IPS-18c (cell line): ENCODE data around the gene GPR152.

ENCODE experiments used
- H3K4me3 ChIP-seq: 2 replicates; pipeline ENCODE4 v1.7.0; 2013; ENCODE audit warnings: low read depth, mild to moderate bottlenecking, low read length, moderate library complexity; ENCODE audit not compliant: insufficient read depth
- H3K9me3 ChIP-seq: one replicate; pipeline ENCODE4 v1.6.1; 2013; ENCODE audit warnings: mild to moderate bottlenecking, low read length, moderate library complexity; ENCODE audit not compliant: control insufficient read depth, insufficient read depth

The GPR152 gene

GRCh38 chr11:67452141-67452952 is at the start of gene GPR152:
TSS of gene GPR152 (minus strand) at chr11:67452729. CDS start at chr11:67452724, 5 bp downstream.
- no peaks in the 10 kb centered on the region for H3K9me3 ChIP-seq
- no peak within 1 kb of the TSS for H3K4me3 ChIP-seq

- Histone ChIP-seq H3K4me3 (no peak overlapping the region), H3K9me3 (no peaks in the 10 kb centered on the region)
Observed at GRCh38 chr11:67501854-67502253, 49.3 kb upstream of the GPR152 start.

GRCh38 chr11:67500831-67501715 is 48.5 kb upstream of the GPR152 start:
- no peaks in the 10 kb centered on the region for H3K9me3 ChIP-seq
- no peak overlapping the region for H3K4me3 ChIP-seq

- H3K9me3 ChIP-seq = no peaks in the 10 kb centered on the region
- no peak overlapping the region for H3K4me3 ChIP-seq
Observed at GRCh38 chr11:67500484-67500821, 47.9 kb upstream of the GPR152 start.

GRCh38 chr11:67499808-67500483 is 47.4 kb upstream of the GPR152 start:
- Histone ChIP-seq H3K9me3 (no peaks in the 10 kb centered on the region), H3K4me3 (no peak overlapping the region)

GRCh38 chr11:67498544-67498972 is 46.0 kb upstream of the GPR152 start:
- Histone ChIP-seq H3K4me3 (no peak overlapping the region), H3K9me3 (no peaks in the 10 kb centered on the region)

- H3K9me3 ChIP-seq = no peaks in the 10 kb centered on the region
Observed at GRCh38 chr11:67497656-67498291, 45.2 kb upstream of the GPR152 start.

GRCh38 chr11:67496113-67496512 is 43.6 kb upstream of the GPR152 start:
- Histone ChIP-seq H3K9me3 (no peaks in the 10 kb centered on the region), H3K4me3 (no peak overlapping the region)

More at GRCh38 chr11:67497656-67498291, 45.2 kb upstream of the GPR152 start:
- H3K4me3 ChIP-seq = no peak overlapping the region

GRCh38 chr11:67495234-67496005 is 42.9 kb upstream of the GPR152 start:
- no peak overlapping the region for H3K4me3 ChIP-seq
- no peaks in the 10 kb centered on the region for H3K9me3 ChIP-seq

GRCh38 chr11:67494371-67495233 is 42.1 kb upstream of the GPR152 start:
- Histone ChIP-seq H3K9me3 (no peaks in the 10 kb centered on the region), H3K4me3 (no peak overlapping the region)

- H3K4me3 ChIP-seq = no peak overlapping the region
Observed at GRCh38 chr11:67493548-67494370, 41.2 kb upstream of the GPR152 start.

GRCh38 chr11:67492801-67493547 is 40.4 kb upstream of the GPR152 start:
- no peak overlapping the region; the same call in 1 of the 2 replicates for H3K4me3 ChIP-seq
- no peaks in the 10 kb centered on the region for H3K9me3 ChIP-seq

More at GRCh38 chr11:67493548-67494370, 41.2 kb upstream of the GPR152 start:
- no peaks in the 10 kb centered on the region for H3K9me3 ChIP-seq

GRCh38 chr11:67492069-67492727 is 39.7 kb upstream of the GPR152 start:
- no peak overlapping the region; the same call in 1 of the 2 replicates for H3K4me3 ChIP-seq
- H3K9me3 ChIP-seq = no peaks in the 10 kb centered on the region
